Esophagus squamous epithelium (tissue), 4 donors: ENCODE results near the gene LRRC37A3.

Source experiments
- CTCF ChIP-seq, 6 experiments: fragments of 450-650 bp in 4 of 6; fragments of 200-600 bp in 2 of 6; sonication (generic) in 2 of 6; IDR thresholded peaks; one replicate each; pipeline ENCODE4 v1.5.1; 2016 to 2019; ENCODE audit warnings: antibody characterized with exemption in 6 of 6, mild to moderate bottlenecking in 4 of 6, moderate library complexity in 4 of 6
- POLR2A ChIP-seq, 4 donors: fragments of 450-650 bp; IDR thresholded peaks; one replicate each; pipeline ENCODE4 v1.6.1; 2017; ENCODE audit warnings: antibody characterized with exemption in 4 of 4, mild to moderate bottlenecking in 4 of 4, moderate library complexity in 3 of 4

GRCh38 chr17:64936117-64936516 is 16.8 kb upstream of the LRRC37A3 start:
- TF ChIP-seq CTCF (IDR thresholded peaks at IDR 0.05) (no peak), POLR2A (IDR thresholded peaks at IDR 0.05) (no peak)
